H9 (cell line): ENCODE results near the gene TRAF2. TPM values are rescaled to one million over a fixed set of nuclear protein-coding genes. Genes with fewer than 3 reads are reported as not detected.

Source experiments
- DNase-seq: peaks from one replicate; pipeline ENCODE4 v3.0.0-alpha.2; 2017
- H2AFZ ChIP-seq: one replicate; pipeline ENCODE4 v1.6.1; 2013; ENCODE audit warnings: mild to moderate bottlenecking, low read length, control low read depth, moderate library complexity
- H2AK5ac ChIP-seq: 2 replicates; pipeline ENCODE4 v1.6.1; 2013; ENCODE audit warnings: low read length, control low read depth, mixed read lengths; ENCODE audit not compliant: insufficient read length
- H2BK120ac ChIP-seq: one replicate; pipeline ENCODE4 v1.6.1; 2013; ENCODE audit warnings: low read depth, mild to moderate bottlenecking, low read length, control low read depth, inconsistent platforms; ENCODE audit not compliant: poor library complexity, severe bottlenecking
- H2BK12ac ChIP-seq: 2 replicates; pipeline ENCODE4 v1.6.1; 2013; ENCODE audit warnings: low read length, control low read depth, mixed read lengths, low read depth; ENCODE audit not compliant: insufficient read length
- H2BK15ac ChIP-seq: 2 replicates; pipeline ENCODE4 v1.6.1; 2013; ENCODE audit warnings: low read depth, low read length, control low read depth
- H2BK20ac ChIP-seq: one replicate; pipeline ENCODE4 v1.6.1; 2013; ENCODE audit warnings: low read depth, mild to moderate bottlenecking, low read length, control low read depth, inconsistent platforms; ENCODE audit not compliant: poor library complexity, severe bottlenecking
- H2BK5ac ChIP-seq: 2 replicates; pipeline ENCODE4 v1.6.1; 2013; ENCODE audit warnings: low read length, control low read depth, mixed read lengths; ENCODE audit not compliant: insufficient read length
- H3K14ac ChIP-seq: 2 replicates; pipeline ENCODE4 v1.6.1; 2013; ENCODE audit warnings: low read length, control low read depth; ENCODE audit not compliant: insufficient read depth
- H3K18ac ChIP-seq: 2 replicates; pipeline ENCODE4 v1.6.1; 2013; ENCODE audit warnings: low read depth, mild to moderate bottlenecking, mixed read lengths, low read length, control low read depth; ENCODE audit not compliant: insufficient read length
- H3K23ac ChIP-seq: 2 replicates; pipeline ENCODE4 v1.6.1; 2013; ENCODE audit warnings: low read length, control low read depth, mixed read lengths, low read depth; ENCODE audit not compliant: insufficient read length
- H3K23me2 ChIP-seq: 2 replicates; pipeline ENCODE4 v1.6.1; 2013; ENCODE audit warnings: low read depth, mild to moderate bottlenecking, mixed read lengths, low read length, control low read depth; ENCODE audit not compliant: insufficient read length, poor library complexity, severe bottlenecking
- H3K27ac ChIP-seq: 2 replicates; pipeline ENCODE4 v1.5.1; 2013; ENCODE audit warnings: low read length, control low read depth, mixed read lengths, low read depth; ENCODE audit not compliant: insufficient read length
- H3K27me3 ChIP-seq: 2 replicates; pipeline ENCODE4 v1.6.1; 2013; ENCODE audit warnings: low read length, control low read depth, inconsistent platforms; ENCODE audit not compliant: insufficient read depth
- H3K4ac ChIP-seq: 2 replicates; pipeline ENCODE4 v1.6.1; 2013; ENCODE audit warnings: low read depth, mild to moderate bottlenecking, control low read depth, inconsistent platforms, low read length, moderate library complexity
- H3K4me1 ChIP-seq: 2 replicates; pipeline ENCODE4 v1.6.1; 2013; ENCODE audit warnings: low read length, control low read depth, inconsistent platforms; ENCODE audit not compliant: insufficient read depth
- H3K4me2 ChIP-seq: 2 replicates; pipeline ENCODE4 v1.6.1; 2013; ENCODE audit warnings: low read length, control low read depth, mixed read lengths; ENCODE audit not compliant: insufficient read length, insufficient read depth
- H3K56ac ChIP-seq: 2 replicates; pipeline ENCODE4 v1.6.1; 2013; ENCODE audit warnings: low read depth, mild to moderate bottlenecking, mixed read lengths, low read length, control low read depth; ENCODE audit not compliant: insufficient read length
- H3K79me1 ChIP-seq: 2 replicates; pipeline ENCODE4 v1.6.1; 2013; ENCODE audit warnings: low read depth, mild to moderate bottlenecking, moderate library complexity, low read length, control low read depth, inconsistent platforms; ENCODE audit not compliant: insufficient read depth, poor library complexity, severe bottlenecking
- H3K79me2 ChIP-seq: 2 replicates; pipeline ENCODE4 v1.6.1; 2013; ENCODE audit warnings: low read length, control low read depth, inconsistent platforms; ENCODE audit not compliant: insufficient read depth
- H3K9ac ChIP-seq: 2 replicates; pipeline ENCODE4 v1.6.1; 2013; ENCODE audit warnings: low read length, control low read depth, mixed read lengths; ENCODE audit not compliant: insufficient read length; ENCODE audit errors: extremely low read depth
- H3K9me3 ChIP-seq: one replicate; pipeline ENCODE4 v1.6.1; 2013; ENCODE audit warnings: low read depth, low read length, inconsistent platforms; ENCODE audit not compliant: control insufficient read depth
- H3T11ph ChIP-seq: one replicate; pipeline ENCODE4 v1.6.1; 2013; ENCODE audit warnings: mild to moderate bottlenecking, low read length, control low read depth, inconsistent platforms
- H4K20me1 ChIP-seq: one replicate; pipeline ENCODE4 v1.6.1; 2013; ENCODE audit not compliant: control insufficient read depth, insufficient read length, insufficient read depth
- H4K5ac ChIP-seq: 2 replicates; pipeline ENCODE4 v1.6.1; 2013; ENCODE audit warnings: low read depth, mild to moderate bottlenecking, mixed read lengths, low read length, control low read depth; ENCODE audit not compliant: insufficient read length
- H4K8ac ChIP-seq: replicated peaks from 2 replicates; pipeline ENCODE4 v1.6.1; 2013; ENCODE audit warnings: low read length, control low read depth, mixed read lengths, low read depth; ENCODE audit not compliant: insufficient read length
- H4K91ac ChIP-seq: 2 replicates; pipeline ENCODE4 v1.6.1; 2013; ENCODE audit warnings: low read depth, mild to moderate bottlenecking, moderate library complexity, mixed read lengths, low read length, control low read depth; ENCODE audit not compliant: insufficient read length
- H3K27ac Mint-ChIP-seq, 3 experiments: 2 replicates in 2 of 3; 3 replicates in 1 of 3; pipeline ENCODE4 v1.8.0; 2020 to 2021; ENCODE audit warnings: mixed read lengths in 3 of 3, mild to moderate bottlenecking in 1 of 3, moderate library complexity in 1 of 3
- H3K27me3 Mint-ChIP-seq: 2 replicates; pipeline ENCODE4 v1.8.0; 2021; ENCODE audit warnings: low read depth, mild to moderate bottlenecking, moderate library complexity, mixed read lengths
- H3K36me3 Mint-ChIP-seq, 3 experiments: 2 replicates in 2 of 3; 3 replicates in 1 of 3; pipeline ENCODE4 v1.8.0; 2020 to 2021; ENCODE audit warnings: low read depth in 3 of 3, mixed read lengths in 3 of 3; ENCODE audit not compliant: insufficient read depth in 1 of 3
- H3K4me1 Mint-ChIP-seq, 2 experiments: 2 replicates each; pipeline ENCODE4 v1.8.0; 2020; ENCODE audit warnings: mixed read lengths in 2 of 2
- H3K4me3 Mint-ChIP-seq, 2 experiments: 2 replicates in 1 of 2; 3 replicates in 1 of 2; pipeline ENCODE4 v1.8.0; 2020 to 2021; ENCODE audit warnings: mild to moderate bottlenecking in 2 of 2, mixed read lengths in 2 of 2, moderate library complexity in 1 of 2
- H3K9me3 Mint-ChIP-seq, 2 experiments: 2 replicates in 1 of 2; 3 replicates in 1 of 2; pipeline ENCODE4 v1.8.0; 2020; ENCODE audit warnings: mild to moderate bottlenecking in 2 of 2, mixed read lengths in 2 of 2, moderate library complexity in 1 of 2
- CTCF ChIP-seq: fragments of 200-600 bp; sonication (generic); conservative IDR thresholded peaks from 3 replicates; pipeline ENCODE4 v1.8.0; 2021; ENCODE audit warnings: antibody characterized with exemption, mild to moderate bottlenecking
- WGBS: extraction: QIAGEN DNeasy Blood & Tissue Kit; methylation state at CpG from one replicate; pipeline ENCODE4 v1.1.7; 2013; ENCODE audit warnings: missing lambda C conversion rate, low lambda C conversion rate, mixed read lengths; ENCODE audit not compliant: insufficient read length; ENCODE audit errors: extremely low coverage; 5-methylcytosine and 5-hydroxymethylcytosine counted together
- total RNA-seq: library from RNA; stranded (reverse); gene quantifications from 2 replicates; pipeline ENCODE4 v1.2.1, GENCODE V29; 2021

TRAF2 gene
- total RNA-seq, 1 experiment from 2014 or later: 48.8 TPM

- Histone ChIP-seq H4K5ac (no peak overlapping the region), H4K20me1 (no peaks in the 10 kb centered on the region), H3K56ac (no peak overlapping the region), H3K4ac (no peak overlapping the region), H4K8ac (no peak overlapping the region), H2BK5ac (no peak overlapping the region), H2BK20ac (no peak overlapping the region), H3K23me2 (peaks cover 3% of the 10 kb centered on the region), H3K14ac (no peak overlapping the region), H3K9ac (no peak overlapping the region), H4K91ac (no peak overlapping the region), H2BK12ac (no peak overlapping the region), H3K4me1 (no peaks in the 10 kb centered on the region; the same call in 1 of the 2 replicates), H3K4me2 (no peak overlapping the region), H3K9me3 (no peaks in the 10 kb centered on the region), H2AFZ (no peak overlapping the region), H3T11ph (no peak overlapping the region), H2AK5ac (no peak overlapping the region), H3K79me2 (peaks cover 10% of the 10 kb centered on the region; the same call in 1 of the 2 replicates), H3K18ac (no peak overlapping the region), H3K27ac (no peak overlapping the region), H3K23ac (no peak overlapping the region), H3K27me3 (no peaks in the 10 kb centered on the region), H2BK120ac (no peak overlapping the region), H3K79me1 (peaks cover 17% of the 10 kb centered on the region), H2BK15ac (no peak overlapping the region)
- no CpG with 5 or more reads among the region's 13 CpGs for WGBS
- TF ChIP-seq CTCF: no peak
- Mint-ChIP-seq H3K4me3 (no peak overlapping the region), H3K27ac (no peak overlapping the region), H3K36me3 (peaks cover 12 to 37% (median 35%) of the 10 kb centered on the region in 3 experiments; a peak in 6 of 7 replicates), H3K27me3 (no peaks in the 10 kb centered on the region), H3K4me1 (peaks cover 10 to 14% of the 10 kb centered on the region in 2 experiments), H3K9me3 (no peaks in the 10 kb centered on the region)
- DNase-seq: no peak
These were observed 4.3 kb downstream of the TRAF2 start for GRCh38 chr9:136890661-136891060.
